DLD1 (cell line): ENCODE results near the gene TENM4.

Experiments
- in situ Hi-C: cut with HindIII; loops from 2 replicates; pipeline ENCODE4 v1.10.0; 2017; ENCODE audit warnings: low sequenced_read_pairs

Gene TENM4

GRCh38 chr11:79312617-79313529 is 128.0 kb downstream of the TENM4 start:
- in situ Hi-C loops = no loop called here

- in situ Hi-C loops = no loop called here
These were observed 129.4 kb downstream of the TENM4 start for GRCh38 chr11:79311461-79311860.

- in situ Hi-C loops = no loop called here
These were observed 131.4 kb downstream of the TENM4 start for GRCh38 chr11:79309407-79309806.

- in situ Hi-C loops = no loop called here
These were observed 132.4 kb downstream of the TENM4 start for GRCh38 chr11:79308429-79308828.

- in situ Hi-C loops = no loop called here
These were observed 136.1 kb downstream of the TENM4 start for GRCh38 chr11:79304599-79305212.

GRCh38 chr11:79296141-79296540 is 144.7 kb downstream of the TENM4 start:
- in situ Hi-C loops = no loop called here

GRCh38 chr11:79294845-79295731 is 145.7 kb downstream of the TENM4 start:
- in situ Hi-C loops = no loop called here

- in situ Hi-C loops = no loop called here
These were observed 148.9 kb downstream of the TENM4 start for GRCh38 chr11:79291948-79292347.

- in situ Hi-C loops = no loop called here
These were observed 150.1 kb downstream of the TENM4 start for GRCh38 chr11:79290761-79291160.

- in situ Hi-C loops = no loop called here
These were observed 152.9 kb downstream of the TENM4 start for GRCh38 chr11:79287952-79288351.

- in situ Hi-C loops = no loop called here
These were observed 155.1 kb downstream of the TENM4 start for GRCh38 chr11:79285756-79286155.

- in situ Hi-C loops = no loop called here
These were observed 164.0 kb downstream of the TENM4 start for GRCh38 chr11:79276736-79277325.

GRCh38 chr11:79274636-79275331 is 166.0 kb downstream of the TENM4 start:
- in situ Hi-C loops = no loop called here

GRCh38 chr11:79273781-79274180 is 167.0 kb downstream of the TENM4 start:
- in situ Hi-C loops = no loop called here

GRCh38 chr11:79269611-79270307 is 171.1 kb downstream of the TENM4 start:
- in situ Hi-C loops = no loop called here

- in situ Hi-C loops = no loop called here
These were observed 174.4 kb downstream of the TENM4 start for GRCh38 chr11:79266396-79266795.

GRCh38 chr11:79265756-79266322 is 175.0 kb downstream of the TENM4 start:
- in situ Hi-C loops = no loop called here

GRCh38 chr11:79264284-79264683 is 176.5 kb downstream of the TENM4 start:
- in situ Hi-C loops = no loop called here

GRCh38 chr11:79263001-79263400 is 177.8 kb downstream of the TENM4 start:
- in situ Hi-C loops = no loop called here
